22Rv1 (cell line): ENCODE data around the gene LSM7.

ENCODE experiments used
- H3K27ac ChIP-seq: fragments of 450-650 bp; 2 replicates; pipeline ENCODE4 v1.5.1; 2017
- ZFX ChIP-seq: fragments of 450-650 bp; IDR thresholded peaks from 2 replicates; pipeline ENCODE4 v1.6.1; 2017; ENCODE audit warnings: antibody characterized with exemption, borderline replicate concordance
- TF ChIP-seq, protein P1 (sequence below): fragments of 450-650 bp; IDR thresholded peaks from 2 replicates; pipeline ENCODE4 v1.5.1; 2017; ENCODE audit warnings: mild to moderate bottlenecking

Gene LSM7

DNA sequence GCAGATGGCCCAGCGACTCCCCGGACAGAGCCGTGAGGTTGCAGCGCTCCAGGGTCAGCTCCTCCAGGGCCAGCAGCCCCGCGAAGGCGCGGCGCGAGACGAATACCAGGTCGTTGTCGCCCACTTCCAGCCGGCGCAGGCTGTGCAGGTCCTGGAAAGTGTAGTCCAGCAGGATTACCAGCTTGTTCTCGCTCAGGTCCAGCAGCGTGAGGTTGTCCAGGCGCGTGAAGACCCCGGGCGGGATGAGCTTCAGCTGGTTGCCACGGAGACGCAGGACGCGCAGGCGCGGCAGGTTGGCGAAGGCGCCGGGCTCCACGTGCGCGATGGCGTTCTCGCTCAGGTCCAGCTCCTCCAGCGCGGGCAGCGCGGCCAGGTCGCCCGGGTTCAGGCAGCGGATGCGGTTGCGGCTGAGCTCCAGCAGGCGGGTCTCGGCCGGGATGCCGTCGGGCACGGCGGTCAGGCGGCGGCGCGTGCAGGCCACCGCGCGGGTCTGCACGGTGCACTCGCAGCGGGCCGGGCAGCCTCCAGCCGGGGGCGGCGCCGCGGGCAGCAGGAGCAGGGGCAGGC, 37.1 kb downstream of the LSM7 start:
- no peak for TF ChIP-seq ZFX
- TF ChIP-seq, protein P1, sequence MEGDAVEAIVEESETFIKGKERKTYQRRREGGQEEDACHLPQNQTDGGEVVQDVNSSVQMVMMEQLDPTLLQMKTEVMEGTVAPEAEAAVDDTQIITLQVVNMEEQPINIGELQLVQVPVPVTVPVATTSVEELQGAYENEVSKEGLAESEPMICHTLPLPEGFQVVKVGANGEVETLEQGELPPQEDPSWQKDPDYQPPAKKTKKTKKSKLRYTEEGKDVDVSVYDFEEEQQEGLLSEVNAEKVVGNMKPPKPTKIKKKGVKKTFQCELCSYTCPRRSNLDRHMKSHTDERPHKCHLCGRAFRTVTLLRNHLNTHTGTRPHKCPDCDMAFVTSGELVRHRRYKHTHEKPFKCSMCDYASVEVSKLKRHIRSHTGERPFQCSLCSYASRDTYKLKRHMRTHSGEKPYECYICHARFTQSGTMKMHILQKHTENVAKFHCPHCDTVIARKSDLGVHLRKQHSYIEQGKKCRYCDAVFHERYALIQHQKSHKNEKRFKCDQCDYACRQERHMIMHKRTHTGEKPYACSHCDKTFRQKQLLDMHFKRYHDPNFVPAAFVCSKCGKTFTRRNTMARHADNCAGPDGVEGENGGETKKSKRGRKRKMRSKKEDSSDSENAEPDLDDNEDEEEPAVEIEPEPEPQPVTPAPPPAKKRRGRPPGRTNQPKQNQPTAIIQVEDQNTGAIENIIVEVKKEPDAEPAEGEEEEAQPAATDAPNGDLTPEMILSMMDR: no peak
- H3K27ac ChIP-seq: peak overlapping the region; percentile 71

GRCh38 chr19:2290441-2291184, 37.8 kb downstream of the LSM7 start:
- TF ChIP-seq ZFX: no peak
- TF ChIP-seq, protein P1: no peak
- peak overlapping the region; percentile 71 for H3K27ac ChIP-seq

DNA sequence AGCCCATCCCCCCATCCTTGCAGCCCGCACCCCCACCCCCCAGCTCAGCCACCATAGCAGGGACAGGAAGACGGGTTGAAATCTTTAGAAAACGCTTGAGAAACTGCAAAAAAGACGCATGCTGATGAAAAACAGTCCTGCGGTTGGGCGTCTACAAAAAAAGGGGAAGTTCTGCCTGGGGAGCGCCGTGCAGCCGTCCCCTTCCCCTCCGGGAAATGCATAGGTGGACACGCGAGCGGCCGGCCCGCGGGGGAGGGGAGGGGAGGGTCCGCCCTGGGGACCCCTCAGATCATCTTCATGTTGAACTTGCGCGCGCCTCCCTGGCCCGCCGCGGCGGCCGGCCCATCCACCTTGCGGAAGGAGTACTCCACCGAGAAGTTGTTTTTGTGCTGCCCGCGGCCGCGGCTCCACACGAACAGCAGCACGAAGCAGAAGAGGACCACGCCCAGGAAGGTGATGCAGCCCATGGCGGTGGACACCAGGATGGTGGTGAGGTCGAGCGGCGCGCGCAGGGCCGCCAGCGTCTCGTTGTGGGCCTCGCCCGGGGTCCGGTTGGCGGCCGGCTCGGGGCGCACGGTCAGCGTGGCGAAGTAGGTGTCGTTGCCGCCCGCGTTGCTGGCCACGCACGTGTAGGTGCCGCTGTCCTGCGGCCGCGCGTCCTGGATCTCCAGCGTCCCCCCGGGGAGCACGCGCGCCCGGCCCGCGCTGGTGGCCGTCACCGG, 38.5 kb downstream of the LSM7 start:
- no peak for TF ChIP-seq ZFX
- TF ChIP-seq, protein P1: no peak
- H3K27ac ChIP-seq: peak overlapping the region; percentile 71

DNA sequence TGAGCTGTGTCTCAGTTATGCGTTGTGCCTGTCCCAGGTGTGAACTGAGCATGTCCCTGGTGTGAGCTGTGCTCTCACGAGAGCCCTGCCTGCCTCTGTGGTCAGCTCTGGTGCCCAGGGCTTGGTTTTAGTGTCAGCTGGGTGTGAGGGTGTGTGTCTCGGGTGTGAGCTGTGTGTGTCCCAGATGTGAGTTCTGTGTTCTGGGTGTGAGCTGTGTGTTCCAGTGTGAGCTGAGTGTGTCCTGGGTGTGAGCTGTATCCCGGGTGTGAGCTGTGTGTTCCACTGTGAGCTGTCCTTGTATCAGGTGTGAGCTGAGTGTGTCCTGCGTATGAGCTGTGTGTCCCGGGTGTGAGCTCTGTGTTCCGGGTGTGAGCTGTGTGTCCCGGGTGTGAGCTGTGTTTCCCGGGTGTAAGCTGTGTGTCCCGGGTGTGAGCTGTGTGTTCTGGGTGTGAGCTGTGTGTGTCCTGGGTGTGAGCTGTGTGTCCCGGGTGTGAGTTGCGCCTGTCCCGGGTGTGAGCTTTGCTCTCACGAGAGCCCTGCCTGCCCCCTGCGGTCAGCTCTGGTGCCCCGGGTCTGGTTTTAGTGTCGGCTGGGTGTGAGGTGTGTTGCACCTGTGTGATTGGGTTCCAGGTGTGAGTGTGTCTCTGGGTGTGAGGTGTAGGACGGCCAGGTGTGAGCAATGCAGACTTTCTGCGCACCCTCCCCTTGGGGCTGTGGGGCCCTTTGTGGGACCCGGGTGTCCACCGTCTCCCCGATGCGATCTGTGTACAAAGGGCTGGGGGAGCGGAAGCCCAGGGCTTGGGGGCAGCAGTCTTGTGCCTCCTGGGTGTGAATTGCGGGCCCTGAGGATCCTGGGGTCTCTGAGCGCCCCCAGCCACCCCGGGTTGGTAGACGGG, 39.3 kb downstream of the LSM7 start:
- no peak overlapping the region for H3K27ac ChIP-seq
- TF ChIP-seq ZFX: no peak
- TF ChIP-seq, protein P1: no peak

DNA sequence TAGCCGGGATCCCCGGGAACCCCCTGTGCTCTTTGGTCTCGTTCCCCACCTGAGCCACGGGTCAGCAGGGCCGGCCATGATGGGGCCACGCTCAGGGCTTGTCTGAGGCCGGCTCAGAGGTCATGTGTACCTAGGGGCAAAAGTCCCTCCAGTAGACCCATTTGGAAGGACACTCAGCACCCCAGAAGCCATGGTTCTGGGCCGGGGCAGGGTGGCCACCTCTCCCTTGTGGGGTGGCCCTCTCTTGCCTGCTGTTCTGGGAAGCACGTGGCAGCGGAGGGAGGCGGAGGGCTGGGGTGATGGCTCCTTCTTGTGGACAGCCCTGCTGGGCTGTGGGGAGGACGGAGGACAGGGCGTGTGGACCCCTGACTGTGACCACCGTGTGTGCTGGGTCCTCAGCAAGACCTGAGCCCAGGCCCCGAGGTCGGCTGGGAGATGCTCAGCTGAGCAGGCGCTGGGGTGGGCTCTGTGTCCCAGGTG, 40.0 kb downstream of the LSM7 start:
- H3K27ac ChIP-seq: no peak overlapping the region
- TF ChIP-seq, protein P1: no peak
- TF ChIP-seq ZFX: no peak

- H3K27ac ChIP-seq: no peak overlapping the region
- TF ChIP-seq ZFX: no peak
- TF ChIP-seq, protein P1: no peak
These were observed 40.6 kb downstream of the LSM7 start for GRCh38 chr19:2287585-2288337.
